Parathyroid adenoma (tissue), 2 donors: ENCODE data around the gene ADAM8.

Source experiments
- H2AFZ ChIP-seq: fragments of 300-600 bp; sonication (generic); one replicate; pipeline ENCODE4 v1.7.0; 2017; ENCODE audit warnings: antibody characterized with exemption, mild to moderate bottlenecking
- H3K27ac ChIP-seq: fragments of 300-600 bp; sonication (generic); one replicate; pipeline ENCODE4 v1.7.0; 2017
- H3K27me3 ChIP-seq: fragments of 300-600 bp; sonication (generic); one replicate; pipeline ENCODE4 v1.7.0; 2017; ENCODE audit warnings: low read length; ENCODE audit not compliant: control insufficient read depth, insufficient read depth
- H3K36me3 ChIP-seq: fragments of 300-600 bp; sonication (generic); one replicate; pipeline ENCODE4 v1.7.0; 2017; ENCODE audit warnings: low read length; ENCODE audit not compliant: control insufficient read depth, insufficient read depth
- H3K4me1 ChIP-seq: fragments of 300-600 bp; sonication (generic); one replicate; pipeline ENCODE4 v1.7.0; 2017; ENCODE audit warnings: control low read depth
- H3K4me2 ChIP-seq: fragments of 300-600 bp; sonication (generic); one replicate; pipeline ENCODE4 v1.7.0; 2017; ENCODE audit warnings: low read length
- H3K4me3 ChIP-seq: fragments of 300-600 bp; sonication (generic); one replicate; pipeline ENCODE4 v1.7.0; 2017; ENCODE audit warnings: low read depth, low read length
- H3K79me2 ChIP-seq: fragments of 300-600 bp; sonication (generic); one replicate; pipeline ENCODE4 v1.7.0; 2017; ENCODE audit warnings: control low read depth
- H3K9ac ChIP-seq: fragments of 300-600 bp; sonication (generic); one replicate; pipeline ENCODE4 v1.7.0; 2017; ENCODE audit warnings: mild to moderate bottlenecking
- H3K9me3 ChIP-seq: fragments of 300-600 bp; sonication (generic); one replicate; pipeline ENCODE4 v1.7.0; 2017; ENCODE audit warnings: low read length; ENCODE audit not compliant: control insufficient read depth
- TF ChIP-seq, protein P1 (sequence below): fragments of 300-600 bp; sonication (generic); IDR thresholded peaks from one replicate; pipeline ENCODE4 v1.7.0; 2017; ENCODE audit warnings: antibody characterized with exemption, mild to moderate bottlenecking
- donor health status: primary hyperparathyroidism.

ADAM8 gene

DNA sequence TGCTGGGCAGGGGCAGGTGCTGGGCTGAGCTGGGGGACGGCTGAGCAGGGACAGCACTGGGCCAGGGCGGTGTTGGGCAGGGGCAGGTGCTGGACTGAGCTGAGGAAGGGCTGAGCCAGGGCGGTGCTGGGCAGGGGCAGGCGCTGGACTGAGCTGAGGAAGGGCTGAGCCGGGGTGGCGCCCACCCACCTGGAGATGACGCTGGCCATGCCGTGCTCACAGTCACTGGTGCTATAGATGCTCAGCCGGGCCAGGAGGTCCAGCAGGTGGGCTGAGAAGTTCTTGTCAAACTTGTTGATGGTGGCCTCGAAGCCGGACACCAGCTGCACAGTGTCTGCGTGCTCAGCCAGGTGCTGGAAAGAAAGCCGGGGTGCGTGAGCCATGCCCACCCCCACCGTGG lies 4.4 kb upstream of the ADAM8 start:
- Histone ChIP-seq H3K4me2 (no peak overlapping the region), H2AFZ (no peak overlapping the region), H3K27me3 (no peaks in the 10 kb centered on the region), H3K4me3 (no peak overlapping the region), H3K79me2 (no peaks in the 10 kb centered on the region), H3K9ac (no peak overlapping the region), H3K36me3 (no peaks in the 10 kb centered on the region), H3K27ac (no peak overlapping the region), H3K4me1 (peaks cover 3% of the 10 kb centered on the region), H3K9me3 (no peaks in the 10 kb centered on the region)
- TF ChIP-seq, protein P1, sequence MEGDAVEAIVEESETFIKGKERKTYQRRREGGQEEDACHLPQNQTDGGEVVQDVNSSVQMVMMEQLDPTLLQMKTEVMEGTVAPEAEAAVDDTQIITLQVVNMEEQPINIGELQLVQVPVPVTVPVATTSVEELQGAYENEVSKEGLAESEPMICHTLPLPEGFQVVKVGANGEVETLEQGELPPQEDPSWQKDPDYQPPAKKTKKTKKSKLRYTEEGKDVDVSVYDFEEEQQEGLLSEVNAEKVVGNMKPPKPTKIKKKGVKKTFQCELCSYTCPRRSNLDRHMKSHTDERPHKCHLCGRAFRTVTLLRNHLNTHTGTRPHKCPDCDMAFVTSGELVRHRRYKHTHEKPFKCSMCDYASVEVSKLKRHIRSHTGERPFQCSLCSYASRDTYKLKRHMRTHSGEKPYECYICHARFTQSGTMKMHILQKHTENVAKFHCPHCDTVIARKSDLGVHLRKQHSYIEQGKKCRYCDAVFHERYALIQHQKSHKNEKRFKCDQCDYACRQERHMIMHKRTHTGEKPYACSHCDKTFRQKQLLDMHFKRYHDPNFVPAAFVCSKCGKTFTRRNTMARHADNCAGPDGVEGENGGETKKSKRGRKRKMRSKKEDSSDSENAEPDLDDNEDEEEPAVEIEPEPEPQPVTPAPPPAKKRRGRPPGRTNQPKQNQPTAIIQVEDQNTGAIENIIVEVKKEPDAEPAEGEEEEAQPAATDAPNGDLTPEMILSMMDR: no peak

DNA sequence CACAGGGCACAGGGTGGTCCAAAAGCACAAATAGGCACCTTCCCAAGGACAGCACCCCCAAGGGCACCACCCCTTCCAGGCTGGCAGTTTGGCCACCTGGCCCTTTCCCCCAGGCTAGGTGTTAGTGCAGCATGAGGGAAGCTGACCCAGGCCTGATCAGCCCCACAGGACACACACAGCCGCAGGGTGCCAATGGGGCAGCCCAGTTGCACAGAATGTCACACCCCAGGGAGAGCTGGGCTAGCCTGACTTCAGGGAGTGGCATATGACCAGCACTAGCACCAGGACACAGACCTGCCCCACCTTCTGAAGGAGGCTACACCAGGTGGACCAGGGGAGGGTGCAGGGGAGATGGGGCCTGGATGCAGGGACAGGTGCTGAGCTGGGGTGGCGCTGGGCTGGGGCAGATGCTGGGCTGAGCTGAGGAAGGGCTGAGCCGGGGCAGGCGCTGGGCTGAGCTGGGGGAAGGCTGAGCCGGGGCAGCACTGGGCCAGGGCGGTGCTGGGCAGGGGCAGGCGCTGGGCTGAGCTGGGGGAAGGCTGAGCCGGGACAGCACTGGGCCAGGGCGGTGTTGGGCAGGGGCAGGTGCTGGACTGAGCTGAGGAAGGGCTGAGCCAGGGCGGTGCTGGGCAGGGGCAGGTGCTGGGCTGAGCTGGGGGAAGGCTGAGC lies 3.9 kb upstream of the ADAM8 start:
- Histone ChIP-seq H3K9me3 (no peaks in the 10 kb centered on the region), H3K27ac (no peak overlapping the region), H3K9ac (no peak overlapping the region), H3K4me1 (peaks cover 3% of the 10 kb centered on the region), H3K4me2 (no peak overlapping the region), H3K36me3 (no peaks in the 10 kb centered on the region), H3K79me2 (no peaks in the 10 kb centered on the region), H2AFZ (no peak overlapping the region), H3K27me3 (no peaks in the 10 kb centered on the region), H3K4me3 (no peak overlapping the region)
- TF ChIP-seq, protein P1: no peak

DNA sequence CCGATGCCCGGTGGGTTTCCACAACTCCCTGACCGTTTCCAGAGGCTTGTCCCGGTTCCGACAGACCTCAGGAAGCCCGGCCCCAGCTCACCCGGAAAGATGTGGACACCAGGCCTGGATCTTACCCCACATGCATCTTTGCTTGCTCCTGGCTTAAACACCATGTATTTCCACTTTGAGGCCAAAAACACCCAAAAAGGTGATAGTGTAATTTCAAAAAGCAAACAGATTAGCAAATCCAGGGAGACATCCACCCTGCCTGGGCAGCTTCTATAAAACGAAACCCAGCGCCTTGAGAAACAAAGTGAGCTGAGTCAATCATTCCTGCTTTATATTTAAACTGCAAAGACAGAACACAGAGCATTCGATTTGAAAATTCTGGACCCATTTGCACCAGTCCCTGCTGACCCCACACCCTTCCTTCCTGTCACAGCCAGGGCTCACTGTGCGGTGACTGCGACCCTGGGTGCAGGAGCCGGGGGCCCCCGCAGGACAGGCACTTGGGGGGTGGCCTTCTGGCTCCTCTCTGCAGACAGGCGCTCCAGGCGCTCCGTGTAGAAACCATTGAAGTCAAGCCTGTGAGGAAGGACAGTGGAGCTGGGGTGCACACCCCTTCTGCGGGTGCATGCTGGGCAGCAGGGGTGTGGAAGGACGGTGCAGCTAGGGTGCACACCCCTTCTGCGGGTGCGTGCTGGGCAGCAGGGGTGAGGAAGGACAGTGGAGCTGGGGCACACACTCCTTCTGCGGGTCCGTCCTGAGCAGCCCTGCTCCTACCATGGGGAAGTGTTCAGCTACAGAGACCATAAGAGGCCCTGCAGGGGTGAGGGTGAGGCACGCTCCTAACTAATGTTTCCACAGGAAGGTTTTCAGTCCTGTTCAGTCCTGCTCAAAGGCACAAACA lies 2.9 kb upstream of the ADAM8 start:
- Histone ChIP-seq H3K27ac (no peak overlapping the region), H3K4me1 (peaks cover 3% of the 10 kb centered on the region), H3K36me3 (no peaks in the 10 kb centered on the region)

DNA sequence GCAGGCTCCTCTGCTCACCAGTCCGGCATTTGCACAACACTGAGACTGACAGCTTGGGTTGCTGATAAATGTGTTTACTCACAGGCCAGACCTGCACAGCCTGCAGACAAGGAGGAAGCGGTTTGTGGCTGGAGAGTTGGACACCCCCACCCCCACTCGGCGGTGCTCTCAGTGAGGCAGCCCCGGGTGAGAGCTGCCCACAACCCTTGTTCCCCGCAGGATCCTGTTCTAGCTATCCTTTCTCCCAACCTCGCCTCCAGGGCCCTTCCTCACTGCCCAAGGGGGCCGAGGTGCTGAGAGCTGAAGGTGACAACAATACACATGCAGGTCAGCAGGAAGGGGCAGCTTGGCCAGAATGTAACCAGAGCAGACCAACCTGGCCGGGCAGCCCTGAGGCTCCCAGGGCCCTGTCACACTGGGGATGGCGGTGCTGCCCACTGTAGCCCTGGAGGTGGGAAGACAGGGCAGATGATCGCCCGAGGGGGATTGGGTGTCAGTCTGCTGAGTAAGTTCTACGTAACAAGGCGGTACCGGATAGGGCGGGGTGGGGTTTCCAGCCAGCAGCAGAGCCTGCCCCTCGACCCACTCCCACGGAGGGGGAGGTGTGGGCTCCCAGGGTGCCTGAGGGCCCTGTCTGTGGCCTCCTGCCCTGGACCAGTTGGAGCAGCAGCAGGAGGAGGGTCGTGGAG lies 2.1 kb upstream of the ADAM8 start:
- H2AFZ ChIP-seq: no peak overlapping the region
- no peak overlapping the region for H3K4me3 ChIP-seq
- no peaks in the 10 kb centered on the region for H3K36me3 ChIP-seq
- TF ChIP-seq, protein P1: no peak
- H3K4me1 ChIP-seq: peaks cover 3% of the 10 kb centered on the region
- no peaks in the 10 kb centered on the region for H3K9me3 ChIP-seq
- no peaks in the 10 kb centered on the region for H3K27me3 ChIP-seq
- H3K9ac ChIP-seq: no peak overlapping the region
- H3K79me2 ChIP-seq: no peaks in the 10 kb centered on the region
- no peak overlapping the region for H3K4me2 ChIP-seq
- H3K27ac ChIP-seq: no peak overlapping the region

More for the DNA sequence above, 2.9 kb upstream of the ADAM8 start:
- Histone ChIP-seq H2AFZ (no peak overlapping the region), H3K79me2 (no peaks in the 10 kb centered on the region), H3K27me3 (no peaks in the 10 kb centered on the region), H3K4me3 (no peak overlapping the region), H3K9me3 (no peaks in the 10 kb centered on the region), H3K9ac (no peak overlapping the region), H3K4me2 (no peak overlapping the region)
- TF ChIP-seq, protein P1: no peak
